Prostate gland (tissue), 2 donors: ENCODE data around the gene DUSP16. TPM values are rescaled to one million over a fixed set of nuclear protein-coding genes. Genes with fewer than 3 reads are reported as not detected.
"Not testable (repeated sequence)": the region's sequence is repeated elsewhere in the genome, so short reads cannot be mapped to it uniquely, and the experiment has no call there.

Source experiments
- DNase-seq: peaks from one replicate; pipeline ENCODE4 v3.0.0-alpha.2; 2019; ENCODE audit warnings: low spot score
- H3K27ac ChIP-seq, 2 donors: fragments of 200-600 bp; sonication (generic); 2 replicates each; pipeline ENCODE4 v1.5.1; 2017 to 2019
- H3K27me3 ChIP-seq: fragments of 200-600 bp; sonication (generic); replicated peaks from 2 replicates; pipeline ENCODE4 v1.5.1; 2019; ENCODE audit not compliant: insufficient read depth
- H3K36me3 ChIP-seq, 2 donors: fragments of 200-600 bp; sonication (generic); 1 replicate in 1 of 2; 2 replicates in 1 of 2; pipeline versions ENCODE4 v1.5.1 to v1.8.1; 2017 to 2019
- H3K4me1 ChIP-seq: fragments of 200-600 bp; sonication (generic); replicated peaks from 2 replicates; pipeline ENCODE4 v1.5.1; 2019
- H3K4me3 ChIP-seq, 2 donors: fragments of 200-600 bp; sonication (generic); 2 replicates each; pipeline ENCODE4 v1.5.1; 2017 to 2019
- H3K9me3 ChIP-seq: fragments of 200-600 bp; sonication (generic); 2 replicates; pipeline ENCODE4 v1.5.1; 2017
- CTCF ChIP-seq, 4 experiments: fragments of 200-600 bp in 2 of 4; fragments of 450-650 bp in 2 of 4; sonication (generic) in 2 of 4; IDR thresholded peaks; 1 replicate in 3 of 4; 2 replicates in 1 of 4; pipeline ENCODE4 v1.5.1; 2016 to 2019; ENCODE audit warnings: antibody characterized with exemption in 4 of 4, mild to moderate bottlenecking in 2 of 4, moderate library complexity in 2 of 4
- POLR2A ChIP-seq: fragments of 450-650 bp; IDR thresholded peaks from one replicate; pipeline ENCODE4 v1.6.1; 2016; ENCODE audit warnings: antibody characterized with exemption, mild to moderate bottlenecking
- POLR2AphosphoS5 ChIP-seq: sonication (generic); formaldehyde crosslinking; IDR thresholded peaks from one replicate; pipeline ENCODE4 v1.6.1; 2017; ENCODE audit warnings: antibody characterized with exemption
- WGBS: methylation state at CpG from one replicate; pipeline ENCODE4 v1.1.5; 2018; 5-methylcytosine and 5-hydroxymethylcytosine counted together
- intact Hi-C: fragments of 100-400 bp; cut with DNase I; formaldehyde crosslinking; loops from one replicate; pipeline ENCODE4 v1.14.2; 2022
- total RNA-seq, 2 donors: library from RNA; depleted of rRNA; stranded (reverse); fragments of >200 nt; gene quantifications; one replicate each; pipeline ENCODE4 v1.1.0, GENCODE V29; 2016

The DUSP16 gene
- total RNA-seq, 2 donors from 2014 or later, result 60.8 to 87.0 TPM

GRCh38 chr12:12583510-12584178, 21.0 kb upstream of the DUSP16 start:
- Histone ChIP-seq H3K9me3 (no peaks in the 10 kb centered on the region), H3K27me3 (no peaks in the 10 kb centered on the region), H3K4me3 (no peak overlapping the region), H3K4me1 (peaks cover 11% of the 10 kb centered on the region), H3K27ac (peak overlapping the region; percentile 5 to 53), H3K36me3 (no peaks in the 10 kb centered on the region)
- intact Hi-C loops, result no loop called here
- TF ChIP-seq CTCF (IDR thresholded peaks at IDR 0.05), result no peak
- no peak for TF ChIP-seq POLR2AphosphoS5
- no peak for TF ChIP-seq POLR2A
- WGBS, result 80% methylated on average over 5 of the region's 5 CpGs
- DNase-seq, result no peak

- H3K36me3 ChIP-seq, result no peaks in the 10 kb centered on the region
- no peak for DNase-seq
- peaks cover 9% of the 10 kb centered on the region for H3K4me1 ChIP-seq
- no peaks in the 10 kb centered on the region for H3K27me3 ChIP-seq
- peak overlapping the region; percentile 5 to 53 for H3K27ac ChIP-seq
- H3K9me3 ChIP-seq, result no peaks in the 10 kb centered on the region
- intact Hi-C loops, result no loop called here
- no peak overlapping the region for H3K4me3 ChIP-seq
- TF ChIP-seq POLR2A (no peak), POLR2AphosphoS5 (peak; percentile 72)
- WGBS, result 47% methylated on average over 6 of the region's 6 CpGs
Measured at GRCh38 chr12:12582895-12583303, 20.2 kb upstream of the DUSP16 start.

GRCh38 chr12:12582193-12582881, 19.7 kb upstream of the DUSP16 start:
- H3K4me3 ChIP-seq, result no peak overlapping the region
- no peak for DNase-seq
- WGBS, result 83% methylated on average over 4 of the region's 4 CpGs
- H3K27ac ChIP-seq, result peak overlapping the region in 1 of 2 donors; percentile 53
- H3K9me3 ChIP-seq, result no peaks in the 10 kb centered on the region
- intact Hi-C loops, result no loop called here
- no peaks in the 10 kb centered on the region for H3K36me3 ChIP-seq
- H3K27me3 ChIP-seq, result no peaks in the 10 kb centered on the region
- H3K4me1 ChIP-seq, result peaks cover 9% of the 10 kb centered on the region
- no peak for TF ChIP-seq POLR2A
- TF ChIP-seq CTCF (IDR thresholded peaks at IDR 0.05), result no peak
- TF ChIP-seq POLR2AphosphoS5, result no peak

- H3K9me3 ChIP-seq, H3K27ac ChIP-seq, H3K4me3 ChIP-seq, intact Hi-C loops, DNase-seq, H3K27me3 ChIP-seq, H3K36me3 ChIP-seq, H3K4me1 ChIP-seq: not testable (repeated sequence)
- WGBS, result 90% methylated on average over 1 of the region's 1 CpG
Measured at GRCh38 chr12:12580716-12581115, 18.1 kb upstream of the DUSP16 start.

- no peaks in the 10 kb centered on the region for H3K36me3 ChIP-seq
- intact Hi-C loops, result no loop called here
- TF ChIP-seq POLR2A (no peak), CTCF (IDR thresholded peaks at IDR 0.05) (no peak), POLR2AphosphoS5 (no peak)
- H3K27me3 ChIP-seq, result no peaks in the 10 kb centered on the region
- no peaks in the 10 kb centered on the region for H3K4me1 ChIP-seq
- no peak for DNase-seq
- H3K9me3 ChIP-seq, result no peaks in the 10 kb centered on the region
- H3K4me3 ChIP-seq, result no peak overlapping the region
- 91% methylated on average over 3 of the region's 3 CpGs for WGBS
- H3K27ac ChIP-seq, result no peak overlapping the region
Measured at GRCh38 chr12:12577786-12578185, 15.1 kb upstream of the DUSP16 start.

- H3K4me3 ChIP-seq, result no peak overlapping the region
- no peaks in the 10 kb centered on the region for H3K4me1 ChIP-seq
Measured at GRCh38 chr12:12572659-12573058, 10.0 kb upstream of the DUSP16 start.

GRCh38 chr12:12565971-12566370, 3.3 kb upstream of the DUSP16 start:
- H3K4me3 ChIP-seq, H3K27ac ChIP-seq, H3K36me3 ChIP-seq, DNase-seq, H3K4me1 ChIP-seq, H3K27me3 ChIP-seq, H3K9me3 ChIP-seq: not testable (repeated sequence)
- intact Hi-C loops, result loop anchor here (2.0 kb wide), 1 partner anchor 189 kb away; no protein-coding TSS in a partner anchor
- 97% methylated on average over 25 of the region's 32 CpGs for WGBS

More at GRCh38 chr12:12572659-12573058, 10.0 kb upstream of the DUSP16 start:
- DNase-seq, result no peak
- no peaks in the 10 kb centered on the region for H3K27me3 ChIP-seq
- no peaks in the 10 kb centered on the region for H3K9me3 ChIP-seq
- no peak overlapping the region for H3K27ac ChIP-seq
- intact Hi-C loops, result no loop called here
- WGBS, result 93% methylated on average over 3 of the region's 3 CpGs
- TF ChIP-seq CTCF (IDR thresholded peaks at IDR 0.05) (no peak), POLR2A (no peak), POLR2AphosphoS5 (no peak)
- no peaks in the 10 kb centered on the region for H3K36me3 ChIP-seq
